Activated naive CD4-positive, alpha-beta T cell treated with Interleukin-2 at 50 U/mL for 16 hours (primary cell): ENCODE measurements around the gene EMC1.

Source experiments
- DNase-seq: peaks from one replicate; pipeline ENCODE4 v3.0.0-alpha.2; 2020

Gene EMC1

GRCh38 chr1:19213580-19213979, 37.7 kb downstream of the EMC1 start:
- no peak for DNase-seq

- no peak for DNase-seq
These were observed 39.2 kb downstream of the EMC1 start for GRCh38 chr1:19212167-19212566.

- no peak for DNase-seq
These were observed 40.4 kb downstream of the EMC1 start for GRCh38 chr1:19210772-19211549.

- DNase-seq: peak; percentile 98
These were observed 41.1 kb downstream of the EMC1 start, which contains the start of gene UBR4 for GRCh38 chr1:19209990-19210771. UBR4 (minus strand) TSS chr1:19210266; CDS start chr1:19210248, 18 bp downstream.

GRCh38 chr1:19209439-19209989, 41.8 kb downstream of the EMC1 start:
- DNase-seq: peak; percentile 66

GRCh38 chr1:19208710-19209438, 42.5 kb downstream of the EMC1 start:
- DNase-seq: no peak

- DNase-seq: no peak
These were observed 44.4 kb downstream of the EMC1 start for GRCh38 chr1:19206947-19207346.

- no peak for DNase-seq
These were observed 45.5 kb downstream of the EMC1 start for GRCh38 chr1:19205845-19206244.

- DNase-seq: no peak
These were observed 45.9 kb downstream of the EMC1 start for GRCh38 chr1:19205403-19205802.

- DNase-seq: no peak
These were observed 46.7 kb downstream of the EMC1 start for GRCh38 chr1:19204446-19205266.

- DNase-seq: no peak
These were observed 47.9 kb downstream of the EMC1 start for GRCh38 chr1:19203440-19203839.

- DNase-seq: no peak
These were observed 48.9 kb downstream of the EMC1 start for GRCh38 chr1:19202396-19202795.

- no peak for DNase-seq
These were observed 51.2 kb downstream of the EMC1 start for GRCh38 chr1:19199969-19200604.

- no peak for DNase-seq
These were observed 51.9 kb downstream of the EMC1 start for GRCh38 chr1:19199329-19199968.

- no peak for DNase-seq
These were observed 52.5 kb downstream of the EMC1 start for GRCh38 chr1:19198820-19199219.

GRCh38 chr1:19197845-19198244, 53.5 kb downstream of the EMC1 start:
- DNase-seq: no peak

- DNase-seq: no peak
These were observed 55.0 kb downstream of the EMC1 start for GRCh38 chr1:19196331-19196730.

GRCh38 chr1:19193004-19193403, 58.3 kb downstream of the EMC1 start:
- no peak for DNase-seq

- DNase-seq: no peak
These were observed 59.5 kb downstream of the EMC1 start for GRCh38 chr1:19191811-19192210.

GRCh38 chr1:19190468-19190867, 60.9 kb downstream of the EMC1 start:
- no peak for DNase-seq

GRCh38 chr1:19189270-19189669, 62.1 kb downstream of the EMC1 start:
- DNase-seq: no peak
